ENCODE data around the gene MAPKAPK2.
"Not testable (repeated sequence)": the region's sequence is repeated elsewhere in the genome, so short reads cannot be mapped to it uniquely, and the experiment has no call there.

MAPKAPK2 gene

GRCh38 chr1:206776229-206776628 lies 91.5 kb downstream of the MAPKAPK2 start:
- no peak for TF ChIP-seq CTCF (IDR thresholded peaks at IDR 0.05; ENCODE audit: low read depth, low read length)
- H3K4me3 ChIP-seq (ENCODE audit: low read depth, low read length) = no peak overlapping the region

GRCh38 chr1:206778031-206778430 lies 93.3 kb downstream of the MAPKAPK2 start:
- TF ChIP-seq CTCF (IDR thresholded peaks at IDR 0.05; ENCODE audit: low read depth, low read length) = no peak
- no peak overlapping the region for H3K4me3 ChIP-seq (ENCODE audit: low read depth, low read length)

- not testable (repeated sequence) for H3K4me3 ChIP-seq (ENCODE audit: low read depth, low read length)
Observed at GRCh38 chr1:206778911-206779310, 94.2 kb downstream of the MAPKAPK2 start.

GRCh38 chr1:206779638-206780037 lies 94.9 kb downstream of the MAPKAPK2 start:
- H3K4me3 ChIP-seq (ENCODE audit: low read depth, low read length) = no peak overlapping the region
- no peak for TF ChIP-seq CTCF (IDR thresholded peaks at IDR 0.05; ENCODE audit: low read depth, low read length)

GRCh38 chr1:206782448-206782847 lies 97.7 kb downstream of the MAPKAPK2 start:
- no peak for TF ChIP-seq CTCF (IDR thresholded peaks at IDR 0.05; ENCODE audit: low read depth, low read length)
- H3K4me3 ChIP-seq (ENCODE audit: low read depth, low read length) = no peak overlapping the region

- no peak overlapping the region for H3K4me3 ChIP-seq (ENCODE audit: low read depth, low read length)
- no peak for TF ChIP-seq CTCF (IDR thresholded peaks at IDR 0.05; ENCODE audit: low read depth, low read length)
Observed at GRCh38 chr1:206783506-206783905, 98.8 kb downstream of the MAPKAPK2 start.
